HEK293 (cell line): ENCODE data around the gene CFAP119.

ENCODE experiments used
- WT1 ChIP-seq: fragments of 450-650 bp; formaldehyde crosslinking; IDR thresholded peaks from 2 replicates; pipeline ENCODE4 v1.5.1; 2016; ENCODE audit warnings: missing biosample characterization, missing genetic modification characterization
- ZBTB8A ChIP-seq: fragments of 450-650 bp; formaldehyde crosslinking; IDR thresholded peaks from 2 replicates; pipeline ENCODE4 v1.5.1; 2016; ENCODE audit warnings: missing biosample characterization, missing genetic modification characterization
- ZNF560 ChIP-seq: fragments of 450-650 bp; formaldehyde crosslinking; IDR thresholded peaks from 2 replicates; pipeline ENCODE4 v1.5.1; 2017; ENCODE audit warnings: missing biosample characterization, missing genetic modification characterization, borderline replicate concordance
- TF ChIP-seq, protein P1 (sequence below): fragments of 450-650 bp; formaldehyde crosslinking; IDR thresholded peaks from 2 replicates; pipeline ENCODE4 v1.5.1; 2016; ENCODE audit warnings: missing biosample characterization, missing genetic modification characterization
- TF ChIP-seq, protein P2 (sequence below): fragments of 450-650 bp; formaldehyde crosslinking; IDR thresholded peaks from 2 replicates; pipeline ENCODE4 v1.5.1; 2016; ENCODE audit warnings: missing biosample characterization, missing genetic modification characterization
- TF ChIP-seq, protein P3 (sequence below): sonication (generic); formaldehyde crosslinking; IDR thresholded peaks from 2 replicates; pipeline ENCODE4 v1.8.1; 2022; ENCODE audit warnings: mild to moderate bottlenecking, moderate library complexity, missing genetic modification reagents
- TF ChIP-seq, protein P4 (sequence below): fragments of 450-650 bp; IDR thresholded peaks from 2 replicates; pipeline ENCODE4 v1.5.1; 2018; ENCODE audit warnings: missing biosample characterization, missing genetic modification characterization
- TF ChIP-seq, protein P5 (sequence below): fragments of 450-650 bp; formaldehyde crosslinking; IDR thresholded peaks from 2 replicates; pipeline ENCODE4 v1.5.1; 2016; ENCODE audit warnings: missing biosample characterization, missing genetic modification characterization

DNA sequence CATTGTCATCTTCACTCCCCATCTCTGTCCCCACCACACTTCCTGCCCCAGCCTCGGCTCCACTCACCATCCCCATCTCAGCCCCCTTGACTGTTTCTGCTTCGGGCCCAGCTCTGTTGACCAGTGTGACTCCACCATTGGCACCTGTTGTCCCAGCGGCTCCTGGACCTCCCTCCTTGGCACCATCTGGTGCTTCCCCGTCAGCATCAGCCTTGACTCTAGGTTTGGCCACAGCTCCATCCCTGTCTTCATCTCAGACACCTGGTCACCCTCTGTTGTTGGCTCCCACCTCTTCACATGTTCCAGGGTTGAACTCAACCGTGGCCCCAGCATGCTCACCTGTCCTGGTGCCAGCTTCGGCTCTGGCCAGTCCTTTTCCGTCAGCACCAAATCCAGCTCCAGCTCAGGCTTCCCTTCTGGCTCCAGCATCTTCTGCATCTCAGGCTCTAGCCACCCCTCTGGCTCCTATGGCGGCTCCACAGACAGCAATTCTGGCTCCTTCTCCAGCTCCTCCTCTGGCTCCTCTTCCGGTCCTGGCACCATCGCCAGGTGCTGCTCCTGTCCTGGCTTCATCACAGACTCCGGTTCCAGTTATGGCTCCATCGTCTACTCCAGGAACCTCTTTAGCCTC, 38.0 kb downstream of the CFAP119 start:
- TF ChIP-seq, protein P1, sequence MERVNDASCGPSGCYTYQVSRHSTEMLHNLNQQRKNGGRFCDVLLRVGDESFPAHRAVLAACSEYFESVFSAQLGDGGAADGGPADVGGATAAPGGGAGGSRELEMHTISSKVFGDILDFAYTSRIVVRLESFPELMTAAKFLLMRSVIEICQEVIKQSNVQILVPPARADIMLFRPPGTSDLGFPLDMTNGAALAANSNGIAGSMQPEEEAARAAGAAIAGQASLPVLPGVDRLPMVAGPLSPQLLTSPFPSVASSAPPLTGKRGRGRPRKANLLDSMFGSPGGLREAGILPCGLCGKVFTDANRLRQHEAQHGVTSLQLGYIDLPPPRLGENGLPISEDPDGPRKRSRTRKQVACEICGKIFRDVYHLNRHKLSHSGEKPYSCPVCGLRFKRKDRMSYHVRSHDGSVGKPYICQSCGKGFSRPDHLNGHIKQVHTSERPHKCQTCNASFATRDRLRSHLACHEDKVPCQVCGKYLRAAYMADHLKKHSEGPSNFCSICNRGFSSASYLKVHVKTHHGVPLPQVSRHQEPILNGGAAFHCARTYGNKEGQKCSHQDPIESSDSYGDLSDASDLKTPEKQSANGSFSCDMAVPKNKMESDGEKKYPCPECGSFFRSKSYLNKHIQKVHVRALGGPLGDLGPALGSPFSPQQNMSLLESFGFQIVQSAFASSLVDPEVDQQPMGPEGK (tag by site-specific recombination) = no peak
- TF ChIP-seq WT1 (no peak), ZNF560 (tag by site-specific recombination) (no peak), ZBTB8A (tag by site-specific recombination) (no peak)
- TF ChIP-seq, protein P2, sequence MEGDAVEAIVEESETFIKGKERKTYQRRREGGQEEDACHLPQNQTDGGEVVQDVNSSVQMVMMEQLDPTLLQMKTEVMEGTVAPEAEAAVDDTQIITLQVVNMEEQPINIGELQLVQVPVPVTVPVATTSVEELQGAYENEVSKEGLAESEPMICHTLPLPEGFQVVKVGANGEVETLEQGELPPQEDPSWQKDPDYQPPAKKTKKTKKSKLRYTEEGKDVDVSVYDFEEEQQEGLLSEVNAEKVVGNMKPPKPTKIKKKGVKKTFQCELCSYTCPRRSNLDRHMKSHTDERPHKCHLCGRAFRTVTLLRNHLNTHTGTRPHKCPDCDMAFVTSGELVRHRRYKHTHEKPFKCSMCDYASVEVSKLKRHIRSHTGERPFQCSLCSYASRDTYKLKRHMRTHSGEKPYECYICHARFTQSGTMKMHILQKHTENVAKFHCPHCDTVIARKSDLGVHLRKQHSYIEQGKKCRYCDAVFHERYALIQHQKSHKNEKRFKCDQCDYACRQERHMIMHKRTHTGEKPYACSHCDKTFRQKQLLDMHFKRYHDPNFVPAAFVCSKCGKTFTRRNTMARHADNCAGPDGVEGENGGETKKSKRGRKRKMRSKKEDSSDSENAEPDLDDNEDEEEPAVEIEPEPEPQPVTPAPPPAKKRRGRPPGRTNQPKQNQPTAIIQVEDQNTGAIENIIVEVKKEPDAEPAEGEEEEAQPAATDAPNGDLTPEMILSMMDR = no peak
- TF ChIP-seq, protein P3, sequence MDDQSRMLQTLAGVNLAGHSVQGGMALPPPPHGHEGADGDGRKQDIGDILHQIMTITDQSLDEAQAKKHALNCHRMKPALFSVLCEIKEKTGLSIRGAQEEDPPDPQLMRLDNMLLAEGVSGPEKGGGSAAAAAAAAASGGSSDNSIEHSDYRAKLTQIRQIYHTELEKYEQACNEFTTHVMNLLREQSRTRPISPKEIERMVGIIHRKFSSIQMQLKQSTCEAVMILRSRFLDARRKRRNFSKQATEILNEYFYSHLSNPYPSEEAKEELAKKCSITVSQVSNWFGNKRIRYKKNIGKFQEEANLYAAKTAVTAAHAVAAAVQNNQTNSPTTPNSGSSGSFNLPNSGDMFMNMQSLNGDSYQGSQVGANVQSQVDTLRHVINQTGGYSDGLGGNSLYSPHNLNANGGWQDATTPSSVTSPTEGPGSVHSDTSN (CRISPR knock-in tag) = no peak
- TF ChIP-seq, protein P4, sequence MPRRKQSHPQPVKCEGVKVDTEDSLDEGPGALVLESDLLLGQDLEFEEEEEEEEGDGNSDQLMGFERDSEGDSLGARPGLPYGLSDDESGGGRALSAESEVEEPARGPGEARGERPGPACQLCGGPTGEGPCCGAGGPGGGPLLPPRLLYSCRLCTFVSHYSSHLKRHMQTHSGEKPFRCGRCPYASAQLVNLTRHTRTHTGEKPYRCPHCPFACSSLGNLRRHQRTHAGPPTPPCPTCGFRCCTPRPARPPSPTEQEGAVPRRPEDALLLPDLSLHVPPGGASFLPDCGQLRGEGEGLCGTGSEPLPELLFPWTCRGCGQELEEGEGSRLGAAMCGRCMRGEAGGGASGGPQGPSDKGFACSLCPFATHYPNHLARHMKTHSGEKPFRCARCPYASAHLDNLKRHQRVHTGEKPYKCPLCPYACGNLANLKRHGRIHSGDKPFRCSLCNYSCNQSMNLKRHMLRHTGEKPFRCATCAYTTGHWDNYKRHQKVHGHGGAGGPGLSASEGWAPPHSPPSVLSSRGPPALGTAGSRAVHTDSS (tag by site-specific recombination) = no peak
- TF ChIP-seq, protein P5, sequence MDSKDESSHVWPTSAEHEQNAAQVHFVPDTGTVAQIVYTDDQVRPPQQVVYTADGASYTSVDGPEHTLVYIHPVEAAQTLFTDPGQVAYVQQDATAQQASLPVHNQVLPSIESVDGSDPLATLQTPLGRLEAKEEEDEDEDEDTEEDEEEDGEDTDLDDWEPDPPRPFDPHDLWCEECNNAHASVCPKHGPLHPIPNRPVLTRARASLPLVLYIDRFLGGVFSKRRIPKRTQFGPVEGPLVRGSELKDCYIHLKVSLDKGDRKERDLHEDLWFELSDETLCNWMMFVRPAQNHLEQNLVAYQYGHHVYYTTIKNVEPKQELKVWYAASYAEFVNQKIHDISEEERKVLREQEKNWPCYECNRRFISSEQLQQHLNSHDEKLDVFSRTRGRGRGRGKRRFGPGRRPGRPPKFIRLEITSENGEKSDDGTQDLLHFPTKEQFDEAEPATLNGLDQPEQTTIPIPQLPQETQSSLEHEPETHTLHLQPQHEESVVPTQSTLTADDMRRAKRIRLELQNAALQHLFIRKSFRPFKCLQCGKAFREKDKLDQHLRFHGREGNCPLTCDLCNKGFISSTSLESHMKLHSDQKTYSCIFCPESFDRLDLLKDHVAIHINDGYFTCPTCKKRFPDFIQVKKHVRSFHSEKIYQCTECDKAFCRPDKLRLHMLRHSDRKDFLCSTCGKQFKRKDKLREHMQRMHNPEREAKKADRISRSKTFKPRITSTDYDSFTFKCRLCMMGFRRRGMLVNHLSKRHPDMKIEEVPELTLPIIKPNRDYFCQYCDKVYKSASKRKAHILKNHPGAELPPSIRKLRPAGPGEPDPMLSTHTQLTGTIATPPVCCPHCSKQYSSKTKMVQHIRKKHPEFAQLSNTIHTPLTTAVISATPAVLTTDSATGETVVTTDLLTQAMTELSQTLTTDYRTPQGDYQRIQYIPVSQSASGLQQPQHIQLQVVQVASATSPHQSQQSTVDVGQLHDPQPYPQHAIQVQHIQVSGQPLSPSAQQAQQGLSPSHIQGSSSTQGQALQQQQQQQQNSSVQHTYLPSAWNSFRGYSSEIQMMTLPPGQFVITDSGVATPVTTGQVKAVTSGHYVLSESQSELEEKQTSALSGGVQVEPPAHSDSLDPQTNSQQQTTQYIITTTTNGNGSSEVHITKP (tag by site-specific recombination) = no peak
